Left lung (tissue), 10 donors: Measurements from ENCODE around the gene GMIP. TPM values are rescaled to one million over a fixed set of nuclear protein-coding genes. Genes with fewer than 3 reads are reported as not detected.

Experiments
- ATAC-seq: fragments of 200-7000 bp; cut with Tn5 transposase; one replicate; pipeline ENCODE4 v1.9.1; 2020; ENCODE audit warnings: moderate library complexity
- DNase-seq, 4 donors: peaks; one replicate each; pipeline ENCODE4 v3.0.0-alpha.2; 2013 to 2020
- H3K27ac ChIP-seq, 2 donors: fragments of 200-600 bp; sonication (generic) in 1 of 2; one replicate each; pipeline versions ENCODE4 v1.5.0 to v1.8.0; 2020 to 2021
- H3K27me3 ChIP-seq, 2 donors: fragments of 200-600 bp; sonication (generic) in 1 of 2; one replicate each; pipeline versions ENCODE4 v1.5.0 to v1.8.0; 2020 to 2021
- H3K36me3 ChIP-seq, 2 donors: fragments of 200-600 bp; sonication (generic) in 1 of 2; one replicate each; pipeline versions ENCODE4 v1.5.0 to v1.8.0; 2020 to 2021
- H3K4me1 ChIP-seq, 2 donors: fragments of 200-600 bp; one replicate each; pipeline ENCODE4 v1.8.0; 2021
- H3K4me3 ChIP-seq, 2 donors: fragments of 200-600 bp; sonication (generic) in 1 of 2; one replicate each; pipeline versions ENCODE4 v1.5.0 to v1.8.0; 2020 to 2021; ENCODE audit warnings: mild to moderate bottlenecking in 1 of 2
- H3K9me3 ChIP-seq, 2 donors: fragments of 200-600 bp; sonication (generic) in 1 of 2; one replicate each; pipeline versions ENCODE4 v1.5.0 to v1.8.0; 2020 to 2021
- CTCF ChIP-seq, 2 donors: fragments of 200-600 bp; sonication (generic) in 1 of 2; IDR thresholded peaks; one replicate each; pipeline versions ENCODE4 v1.5.0 to v1.8.0; 2021; ENCODE audit warnings: antibody characterized with exemption in 2 of 2
- intact Hi-C, 2 donors: fragments of 100-400 bp; cut with DNase I; formaldehyde crosslinking; loops; one replicate each; pipeline versions ENCODE4 v1.11.2 to v1.14.2; 2022
- polyA plus RNA-seq, 6 donors: library from polyadenylated mRNA; unstranded; fragments of 120-200 nt; gene quantifications; one replicate each; pipeline ENCODE4 v1.2.1, GENCODE V29; 2013; ENCODE audit not compliant: insufficient read length in 6 of 6
- total RNA-seq, 2 donors: library from RNA; stranded (reverse); fragmentation: NEBNext Ultra II Directional; extraction: Animal tissue kit (Norgen Biotek cat#: 25700); gene quantifications; one replicate each; pipeline ENCODE4 v1.2.1, GENCODE V29; 2021
- donor health status: DM: no; HTN: yes; CAD: no.
- donor health status: DM: no; HTN: no; CAD: no.

The GMIP gene
- total and polyA plus RNA-seq, 8 donors, result 9.1 to 57.2 (median 11.1) TPM

- Histone ChIP-seq H3K27ac (peak overlapping the region in 1 of 2 donors; percentile 45), H3K36me3 (peaks cover 0 to 32% of the 10 kb centered on the region in 2 donors), H3K4me3 (peak overlapping the region in 1 of 2 donors; percentile 96), H3K27me3 (no peaks in the 10 kb centered on the region), H3K4me1 (peaks cover 12 to 29% of the 10 kb centered on the region in 2 donors), H3K9me3 (no peaks in the 10 kb centered on the region)
- TF ChIP-seq CTCF (IDR thresholded peaks at IDR 0.05), result no peak
- no peak for ATAC-seq
- peak in 1 of 4 donors; percentile 66 for DNase-seq
- intact Hi-C loops, result no loop called here
Observed at GRCh38 chr19:19661675-19662251, 18.3 kb upstream of the GMIP start.

- intact Hi-C loops, result no loop called here
- Histone ChIP-seq H3K4me3 (peak overlapping the region in 1 of 2 donors; percentile 96), H3K36me3 (peaks cover 0 to 38% of the 10 kb centered on the region in 2 donors), H3K27ac (peak overlapping the region in 1 of 2 donors; percentile 45), H3K9me3 (no peaks in the 10 kb centered on the region), H3K27me3 (no peaks in the 10 kb centered on the region), H3K4me1 (peaks cover 12 to 29% of the 10 kb centered on the region in 2 donors)
- DNase-seq (peak in 1 of 4 donors; percentile 59), ATAC-seq (no peak)
- no peak for TF ChIP-seq CTCF (IDR thresholded peaks at IDR 0.05)
Observed at GRCh38 chr19:19661141-19661674, 17.8 kb upstream of the GMIP start.

GRCh38 chr19:19659646-19660245, 16.3 kb upstream of the GMIP start:
- no peak for ATAC-seq
- Histone ChIP-seq H3K36me3 (peaks cover 0 to 53% of the 10 kb centered on the region in 2 donors), H3K9me3 (no peaks in the 10 kb centered on the region), H3K27ac (no peak overlapping the region), H3K27me3 (no peaks in the 10 kb centered on the region), H3K4me1 (peaks cover 12 to 29% of the 10 kb centered on the region in 2 donors), H3K4me3 (no peak overlapping the region)
- intact Hi-C loops, result no loop called here
- TF ChIP-seq CTCF (IDR thresholded peaks at IDR 0.05), result no peak
- peak in 1 of 4 donors; percentile 31 for DNase-seq

- DNase-seq (peak in 1 of 4 donors; percentile 46), ATAC-seq (no peak)
- Histone ChIP-seq H3K27me3 (no peaks in the 10 kb centered on the region), H3K4me3 (no peak overlapping the region), H3K36me3 (peaks cover 0 to 76% of the 10 kb centered on the region in 2 donors), H3K9me3 (no peaks in the 10 kb centered on the region), H3K27ac (no peak overlapping the region), H3K4me1 (peaks cover 5 to 16% of the 10 kb centered on the region in 2 donors)
- intact Hi-C loops, result no loop called here
- no peak for TF ChIP-seq CTCF (IDR thresholded peaks at IDR 0.05)
Observed at GRCh38 chr19:19657397-19657783, 13.9 kb upstream of the GMIP start.
